Stomach (tissue), 4 donors: ENCODE measurements around the gene C16orf54.

Source experiments
- CTCF ChIP-seq, 7 experiments: fragments of 450-650 bp in 4 of 7; fragments of 200-600 bp in 3 of 7; sonication (generic) in 3 of 7; IDR thresholded peaks; one replicate each; pipeline ENCODE4 v1.5.1; 2016 to 2019; ENCODE audit warnings: antibody characterized with exemption in 7 of 7, control low read depth in 2 of 7, mild to moderate bottlenecking in 1 of 7
- POLR2A ChIP-seq, 4 donors: fragments of 450-650 bp; IDR thresholded peaks; one replicate each; pipeline ENCODE4 v1.6.1; 2016; ENCODE audit warnings: antibody characterized with exemption in 4 of 4, control low read depth in 2 of 4, mild to moderate bottlenecking in 1 of 4, moderate library complexity in 1 of 4
- POLR2AphosphoS5 ChIP-seq, 3 donors: sonication (generic); formaldehyde crosslinking; IDR thresholded peaks; one replicate each; pipeline ENCODE4 v1.6.1; 2016; ENCODE audit warnings: antibody characterized with exemption in 3 of 3

GRCh38 chr16:29717113-29717512 is 28.7 kb downstream of the C16orf54 start:
- TF ChIP-seq POLR2A (IDR thresholded peaks at IDR 0.05) (no peak), POLR2AphosphoS5 (IDR thresholded peaks at IDR 0.05) (no peak), CTCF (IDR thresholded peaks at IDR 0.05) (no peak)
